Endothelial cell of umbilical vein (primary cell): Measurements from ENCODE around the gene MPND. TPM values are rescaled to one million over a fixed set of nuclear protein-coding genes. Genes with fewer than 3 reads are reported as not detected.
A peak's percentile ranks its signal among the peaks of the same experiment; 100 is the strongest.

Source experiments
- BruUV-seq: library from RNA; stranded (reverse); fragments of 400-500 nt; replicated peaks from 2 replicates; lab custom pipeline; 2021; lab: Mats Ljungman, UMichigan
- CTCF ChIA-PET: fragments of 300-600, 350-600 bp; sonication (Branson Sonifier 250); formaldehyde crosslinking; loops from one replicate; lab custom pipeline; 2021; ENCODE audit warnings: antibody characterized with exemption, inconsistent platforms; lab: Charles Lee
- POLR2A ChIA-PET: fragments of 300-600, 350-600 bp; sonication (Branson Sonifier 250); formaldehyde crosslinking; loops from one replicate; lab custom pipeline; 2021; ENCODE audit warnings: antibody characterized with exemption, inconsistent platforms; lab: Charles Lee
- DNase-seq: peaks from one replicate; pipeline ENCODE4 v3.0.0-alpha.2; 2011; ENCODE audit warnings: low read depth, low spot score
- FAIRE-seq: peaks from 2 replicates; lab custom pipeline; 2011; peaks lifted over from hg19 to GRCh38; lab: Jason Lieb, UNC
- H2AFZ ChIP-seq: 2 replicates; pipeline ENCODE4 v1.6.0; 2012; ENCODE audit warnings: low read depth, low read length, control low read depth, inconsistent platforms
- H3K27ac ChIP-seq: 2 replicates; pipeline ENCODE4 v1.5.1; 2011; ENCODE audit warnings: low read depth, mild to moderate bottlenecking, control low read depth, low read length, moderate library complexity; ENCODE audit not compliant: insufficient read depth
- H3K27me3 ChIP-seq, 2 experiments: 2 replicates each; pipeline versions ENCODE4 v1.6.0 to v1.6.1; 2011; ENCODE audit warnings: low read length in 2 of 2, mixed read lengths in 1 of 2; ENCODE audit not compliant: control insufficient read depth in 2 of 2, insufficient read depth in 2 of 2
- H3K36me3 ChIP-seq, 2 experiments: 2 replicates in 1 of 2; 3 replicates in 1 of 2; pipeline ENCODE4 v1.5.1; 2011; ENCODE audit warnings: low read length in 2 of 2, mild to moderate bottlenecking in 1 of 2, moderate library complexity in 1 of 2; ENCODE audit not compliant: control insufficient read depth in 2 of 2, insufficient read depth in 2 of 2; ENCODE audit errors: extremely low read depth in 1 of 2
- H3K4me1 ChIP-seq: 3 replicates; pipeline ENCODE4 v1.5.1; 2011; ENCODE audit warnings: mild to moderate bottlenecking, low read length; ENCODE audit not compliant: control insufficient read depth, insufficient read depth; ENCODE audit errors: extremely low read depth
- H3K4me2 ChIP-seq: 2 replicates; pipeline ENCODE4 v1.6.1; 2011; ENCODE audit warnings: low read length, control low read depth, mixed read lengths; ENCODE audit not compliant: insufficient read depth
- H3K4me3 ChIP-seq, 3 experiments: fragments of 200-600 bp in 1 of 3; sonication (generic), shearing (Covaris generic) in 1 of 3; replicated peaks in 1 of 3; 2 replicates each; pipeline ENCODE4 v1.5.1; 2011 to 2016; ENCODE audit warnings: control low read depth in 3 of 3, low read length in 3 of 3, mild to moderate bottlenecking in 2 of 3, inconsistent platforms in 1 of 3, low read depth in 1 of 3, moderate library complexity in 1 of 3; ENCODE audit not compliant: insufficient read depth in 1 of 3
- H3K79me2 ChIP-seq: 2 replicates; pipeline ENCODE4 v1.6.0; 2012; ENCODE audit warnings: low read length, inconsistent platforms; ENCODE audit not compliant: control insufficient read depth, insufficient read depth
- H3K9ac ChIP-seq: replicated peaks from 2 replicates; pipeline ENCODE3; 2011; ENCODE audit warnings: low read length, control low read depth; ENCODE audit not compliant: insufficient read depth; ENCODE audit errors: extremely low read depth
- H3K9me1 ChIP-seq: replicated peaks from 3 replicates; pipeline ENCODE4 v1.6.0; 2011; ENCODE audit warnings: mild to moderate bottlenecking, low read length; ENCODE audit not compliant: control insufficient read depth, insufficient read depth; ENCODE audit errors: extremely low read depth
- H3K9me3 ChIP-seq: replicated peaks from 2 replicates; pipeline ENCODE4 v1.5.1; 2012; ENCODE audit warnings: low read length, inconsistent platforms; ENCODE audit not compliant: control insufficient read depth, insufficient read depth
- H4K20me1 ChIP-seq: replicated peaks from 2 replicates; pipeline ENCODE3; 2011; ENCODE audit warnings: mild to moderate bottlenecking, low read length; ENCODE audit not compliant: control insufficient read depth, insufficient read depth; ENCODE audit errors: extremely low read depth
- EZH2 ChIP-seq: IDR thresholded peaks from 2 replicates; pipeline ENCODE4 v1.6.1; 2012; ENCODE audit warnings: borderline replicate concordance, low read depth, mild to moderate bottlenecking, moderate library complexity, low read length, inconsistent platforms; ENCODE audit not compliant: severe bottlenecking
- FOS ChIP-seq: IDR thresholded peaks from 2 replicates; pipeline ENCODE4 v1.6.1; 2011; ENCODE audit warnings: mild to moderate bottlenecking, low read length, moderate library complexity, borderline replicate concordance; ENCODE audit not compliant: insufficient read depth
- GATA2 ChIP-seq: IDR thresholded peaks from 2 replicates; pipeline ENCODE4 v1.7.0; 2011; ENCODE audit warnings: low read depth, mild to moderate bottlenecking, moderate library complexity, mixed read lengths, low read length; ENCODE audit not compliant: insufficient read length, insufficient read depth
- JUN ChIP-seq: IDR thresholded peaks from 2 replicates; pipeline ENCODE4 v1.6.1; 2011; ENCODE audit warnings: borderline replicate concordance, low read depth; ENCODE audit not compliant: insufficient read length, insufficient read depth
- MAX ChIP-seq: IDR thresholded peaks from 2 replicates; pipeline ENCODE4 v1.6.1; 2011; ENCODE audit not compliant: insufficient read depth, insufficient read length
- MYC ChIP-seq: IDR thresholded peaks from one replicate; pipeline ENCODE4 v1.6.1; 2011; ENCODE audit warnings: mild to moderate bottlenecking, low read depth, low read length
- POLR2A ChIP-seq: IDR thresholded peaks from 2 replicates; pipeline ENCODE4 v1.6.1; 2012; ENCODE audit warnings: low read depth, mild to moderate bottlenecking, control low read depth, low read length
- POLR2AphosphoS5 ChIP-seq: IDR thresholded peaks from 2 replicates; pipeline ENCODE4 v1.6.1; 2012; ENCODE audit warnings: low read depth, mild to moderate bottlenecking, control low read depth, low read length, moderate library complexity; ENCODE audit not compliant: insufficient read depth
- dilution Hi-C: fragments of 300-500 bp; cut with MboI; formaldehyde crosslinking; loops from one replicate; pipeline ENCODE4 v1.15.0; 2019; ENCODE audit warnings: low sequenced_read_pairs; ENCODE audit not compliant: extremely low pct_ligation_motif_present
- intact Hi-C: fragments of 100-400 bp; cut with micrococcal nuclease; formaldehyde crosslinking; loops from one replicate; pipeline ENCODE4 v1.10.0; 2022
- polyA plus RNA-seq, 4 experiments: library from polyadenylated mRNA; depleted of rRNA in 3 of 4; stranded (reverse) in 3 of 4; unstranded in 1 of 4; fragments of >200 nt; gene quantifications; 2 replicates each; pipeline versions ENCODE4 v1.2.1 to v1.2.3, GENCODE V29; 2011 to 2012; ENCODE audit warnings: missing spikeins in 1 of 4
- total RNA-seq: library from RNA; stranded (reverse); gene quantifications from 2 replicates; pipeline ENCODE4 v1.2.3, GENCODE V29; 2021
- TF ChIP-seq, protein P1 (sequence below), 2 donors: IDR thresholded peaks; 1 replicate in 1 of 2; 2 replicates in 1 of 2; pipeline ENCODE4 v1.5.1; 2011; ENCODE audit warnings: low read length in 2 of 2, mild to moderate bottlenecking in 2 of 2, moderate library complexity in 2 of 2, control low read depth in 1 of 2, inconsistent platforms in 1 of 2, low read depth in 1 of 2; ENCODE audit not compliant: insufficient read depth in 1 of 2; ENCODE audit errors: extremely low read depth in 1 of 2

MPND gene
- total and polyA plus RNA-seq, 2 donors (not counting 3 experiments of a cell fraction or from before 2014, with no cell fraction given), result 14.8 to 21.1 TPM

DNA sequence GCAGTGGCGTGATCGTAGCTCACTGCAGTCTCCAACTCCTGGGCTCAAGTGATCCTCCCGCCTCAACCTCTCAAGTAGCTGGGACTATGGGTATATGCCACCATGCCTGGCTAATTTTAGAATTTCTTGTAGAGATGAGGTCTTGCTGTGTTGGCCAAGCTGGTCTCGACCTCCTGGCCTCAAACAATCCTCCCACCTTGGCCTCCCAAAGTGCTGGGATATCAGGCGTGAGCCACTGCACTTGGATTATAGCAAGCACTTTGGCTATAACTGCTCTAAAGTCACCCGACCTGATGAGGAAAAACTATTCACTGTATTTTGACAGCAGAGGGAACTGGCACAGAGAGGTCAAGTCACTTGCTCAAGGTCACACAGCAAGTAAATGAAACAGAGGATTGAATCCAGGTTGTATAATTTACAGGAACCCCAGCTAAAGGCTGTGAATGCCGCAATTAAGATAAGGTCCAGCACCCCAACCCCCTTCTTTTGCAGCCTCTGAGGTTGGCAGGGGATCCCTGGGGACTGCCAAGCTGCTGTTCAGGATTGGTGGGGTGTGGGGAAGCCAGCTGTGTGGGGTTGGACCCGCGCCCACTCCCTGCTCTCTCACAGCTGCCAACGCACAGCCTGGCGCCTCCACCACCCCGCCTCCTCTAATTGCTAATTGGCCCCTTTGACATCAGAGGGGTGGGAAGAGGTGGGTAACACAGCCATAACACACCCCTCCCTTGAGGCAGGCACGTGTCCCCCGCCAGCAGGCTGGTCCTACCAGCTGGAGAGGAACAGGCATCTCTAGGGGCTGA, 47.2 kb upstream of the MPND start:
- POLR2A ChIA-PET, result interaction anchor here (0.5 kb wide), 1 partner anchor 15 kb away, joined by 3 read pairs; no protein-coding TSS in a partner anchor

More for the DNA sequence above, 47.2 kb upstream of the MPND start:
- no TSS peak for BruUV-seq
- Histone ChIP-seq H3K36me3 (no peaks in the 10 kb centered on the region), H3K9me1 (no peaks in the 10 kb centered on the region), H3K4me3 (no peak overlapping the region), H3K27me3 (no peaks in the 10 kb centered on the region), H3K9me3 (no peaks in the 10 kb centered on the region), H3K4me1 (no peaks in the 10 kb centered on the region), H4K20me1 (no peaks in the 10 kb centered on the region), H3K79me2 (no peaks in the 10 kb centered on the region), H3K9ac (no peak overlapping the region), H3K27ac (no peak overlapping the region), H2AFZ (no peak overlapping the region), H3K4me2 (no peak overlapping the region)
- TF ChIP-seq, protein P1, sequence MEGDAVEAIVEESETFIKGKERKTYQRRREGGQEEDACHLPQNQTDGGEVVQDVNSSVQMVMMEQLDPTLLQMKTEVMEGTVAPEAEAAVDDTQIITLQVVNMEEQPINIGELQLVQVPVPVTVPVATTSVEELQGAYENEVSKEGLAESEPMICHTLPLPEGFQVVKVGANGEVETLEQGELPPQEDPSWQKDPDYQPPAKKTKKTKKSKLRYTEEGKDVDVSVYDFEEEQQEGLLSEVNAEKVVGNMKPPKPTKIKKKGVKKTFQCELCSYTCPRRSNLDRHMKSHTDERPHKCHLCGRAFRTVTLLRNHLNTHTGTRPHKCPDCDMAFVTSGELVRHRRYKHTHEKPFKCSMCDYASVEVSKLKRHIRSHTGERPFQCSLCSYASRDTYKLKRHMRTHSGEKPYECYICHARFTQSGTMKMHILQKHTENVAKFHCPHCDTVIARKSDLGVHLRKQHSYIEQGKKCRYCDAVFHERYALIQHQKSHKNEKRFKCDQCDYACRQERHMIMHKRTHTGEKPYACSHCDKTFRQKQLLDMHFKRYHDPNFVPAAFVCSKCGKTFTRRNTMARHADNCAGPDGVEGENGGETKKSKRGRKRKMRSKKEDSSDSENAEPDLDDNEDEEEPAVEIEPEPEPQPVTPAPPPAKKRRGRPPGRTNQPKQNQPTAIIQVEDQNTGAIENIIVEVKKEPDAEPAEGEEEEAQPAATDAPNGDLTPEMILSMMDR (IDR thresholded peaks at IDR 0.05; ENCODE audit: extremely low read depth in 1 of 2, insufficient read depth in 1 of 2, low read depth in 1 of 2, low read length in 2 of 2), result no peak
- TF ChIP-seq POLR2A (no peak), FOS (no peak), GATA2 (no peak), MYC (no peak), JUN (no peak), MAX (no peak), POLR2AphosphoS5 (no peak), EZH2 (no peak)
- DNase-seq, result peak; percentile 18
- intact Hi-C loops, result no loop called here
- dilution Hi-C loops, result no loop called here
- CTCF ChIA-PET, result interaction anchor here (0.6 to 2.0 kb wide), 4 partner anchors 20 to 56 kb away, joined by 3 to 7 read pairs (median 5); no protein-coding TSS in a partner anchor
- FAIRE-seq, result no peak
